Astrocyte of the cerebellum (primary cell): ENCODE results near the gene LCN6.

Experiments used
- DNase-seq: peaks from one replicate; pipeline ENCODE4 v3.0.0-alpha.2; 2011; ENCODE audit warnings: low read depth
- H3K4me3 ChIP-seq: 2 replicates; pipeline ENCODE4 v1.5.1; 2011; ENCODE audit warnings: mild to moderate bottlenecking, low read depth, low read length, moderate library complexity
- CTCF ChIP-seq: IDR thresholded peaks from 2 replicates; pipeline ENCODE4 v1.5.1; 2012; ENCODE audit warnings: low read length, low read depth, moderate library complexity, mild to moderate bottlenecking; ENCODE audit errors: missing control alignments
- in situ Hi-C: cut with HindIII; loops from 2 replicates; pipeline ENCODE4 v1.10.0; 2017; ENCODE audit warnings: low sequenced_read_pairs

LCN6 gene

DNA sequence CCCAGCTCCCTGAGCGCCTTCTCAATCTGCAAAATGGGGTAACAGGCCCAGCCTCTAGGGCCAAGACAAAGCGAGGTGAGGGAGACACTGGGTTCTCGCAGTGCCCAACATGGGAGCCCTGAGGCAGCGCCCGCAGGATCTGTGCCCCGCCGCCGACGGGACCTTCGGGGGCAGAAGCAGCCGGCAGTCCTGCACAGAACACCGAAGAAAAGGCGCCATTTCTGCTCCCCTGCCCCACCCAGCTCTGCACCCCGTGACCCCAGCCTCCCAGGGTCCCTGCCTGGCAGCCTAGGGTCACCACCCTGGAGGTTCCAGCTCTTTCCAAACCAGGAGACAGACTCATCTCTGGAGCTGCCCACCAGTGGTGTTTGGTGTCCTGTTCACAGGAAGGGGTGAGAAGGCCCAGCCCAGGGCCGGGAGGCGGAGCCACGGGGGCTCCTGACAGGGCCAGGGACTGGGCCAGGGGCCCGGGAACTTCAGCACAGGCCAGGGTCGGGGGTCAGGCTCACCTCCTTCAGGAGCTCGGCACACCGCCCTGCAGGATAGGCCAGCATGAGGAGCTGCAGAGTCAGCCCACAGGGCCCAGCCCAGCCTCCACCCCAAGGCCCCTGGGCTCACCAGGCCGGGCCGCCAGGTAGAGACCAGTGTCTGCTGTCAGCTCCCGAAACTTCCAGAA, 6.4 kb upstream of the LCN6 start:
- no peak for DNase-seq
- in situ Hi-C loops = no loop called here
- no peak for TF ChIP-seq CTCF
- no peak overlapping the region for H3K4me3 ChIP-seq

DNA sequence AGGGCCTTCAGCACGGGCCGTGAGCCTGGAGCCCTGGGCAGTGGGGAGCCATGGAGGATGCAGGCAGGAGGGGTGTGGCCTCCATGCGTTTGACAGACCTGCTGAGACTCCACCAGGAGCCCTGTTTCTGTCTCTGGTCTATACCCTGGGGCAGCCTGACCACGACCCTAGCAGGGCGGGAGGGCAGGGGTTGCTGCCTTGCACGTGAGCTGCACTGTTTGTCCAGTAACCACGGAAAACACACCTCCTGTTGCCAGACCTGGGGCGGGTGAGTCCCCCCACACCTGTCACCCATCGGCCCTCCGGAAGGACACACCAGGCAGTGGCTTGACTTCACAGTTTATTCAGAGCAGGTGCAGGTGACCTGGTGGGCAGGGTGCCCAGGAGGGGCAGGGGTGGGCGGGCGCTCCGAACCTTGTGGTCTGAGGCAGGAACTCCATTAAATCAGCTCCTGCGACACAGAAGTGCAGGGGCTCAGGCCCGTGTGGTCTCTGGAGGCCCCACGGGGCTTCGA, 5.8 kb upstream of the LCN6 start:
- TF ChIP-seq CTCF = no peak
- no peak for DNase-seq
- no peak overlapping the region for H3K4me3 ChIP-seq
- in situ Hi-C loops = no loop called here

- DNase-seq = no peak
- in situ Hi-C loops = no loop called here
- TF ChIP-seq CTCF = no peak
- H3K4me3 ChIP-seq = no peak overlapping the region
These were observed 5.2 kb upstream of the LCN6 start for GRCh38 chr9:136753371-136754058.

- no peak for TF ChIP-seq CTCF
- in situ Hi-C loops = no loop called here
- no peak for DNase-seq
- no peak overlapping the region for H3K4me3 ChIP-seq
These were observed 3.5 kb upstream of the LCN6 start for GRCh38 chr9:136751814-136752213.

DNA sequence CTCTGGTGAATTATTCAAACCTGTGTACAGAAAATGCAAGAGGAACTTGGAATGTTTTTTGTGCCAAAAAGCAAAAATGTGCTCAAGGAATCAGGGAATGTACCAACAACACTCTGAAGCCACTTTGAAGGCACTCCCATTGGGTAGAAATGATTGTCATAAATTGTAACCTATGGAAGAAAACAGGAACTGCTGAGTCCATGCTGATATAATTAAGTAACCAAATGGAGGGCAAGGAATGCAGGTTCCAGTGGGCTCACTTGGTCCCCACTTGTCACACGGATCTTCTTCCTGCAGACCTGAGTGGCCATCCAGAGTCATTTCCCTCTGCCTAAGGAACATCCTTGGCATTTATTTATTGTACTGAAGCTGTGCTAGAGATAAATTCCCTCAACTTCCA, 2.9 kb upstream of the LCN6 start:
- in situ Hi-C loops = no loop called here
- no peak for DNase-seq
- no peak for TF ChIP-seq CTCF
- no peak overlapping the region for H3K4me3 ChIP-seq

DNA sequence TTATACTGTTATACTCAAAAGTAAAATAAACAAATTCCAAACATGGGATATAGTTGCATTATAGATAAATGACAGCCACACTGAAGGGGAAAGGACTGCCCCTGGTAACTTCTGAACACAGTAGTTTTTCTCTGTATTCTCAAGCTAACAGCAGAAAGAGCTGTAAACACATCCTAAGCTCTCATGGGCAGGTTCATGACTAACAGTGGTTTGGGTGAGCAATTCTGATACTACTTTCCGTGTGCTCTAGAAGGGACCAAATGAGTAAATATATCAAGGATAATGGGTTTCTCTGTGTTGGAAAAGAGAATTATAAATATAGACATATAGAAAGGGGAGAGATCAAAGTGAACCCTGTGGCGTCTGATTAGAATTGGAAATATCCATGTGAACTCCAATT, 2.2 kb upstream of the LCN6 start:
- no peak for DNase-seq
- TF ChIP-seq CTCF = no peak
- H3K4me3 ChIP-seq = no peak overlapping the region
- in situ Hi-C loops = no loop called here
